PC-9 (cell line): ENCODE results near the gene GALNT16. TPM values are rescaled to one million over a fixed set of nuclear protein-coding genes. Genes with fewer than 3 reads are reported as not detected.
"Not testable (repeated sequence)": the region's sequence is repeated elsewhere in the genome, so short reads cannot be mapped to it uniquely, and the experiment has no call there.

Experiments used
- BruUV-seq: library from RNA; stranded (reverse); fragments of 400-500 nt; replicated peaks from 2 replicates; lab custom pipeline; 2021; lab: Mats Ljungman, UMichigan
- CTCF ChIA-PET: fragments of 300-600 bp; sonication (Branson Sonifier 250); formaldehyde crosslinking; loops from one replicate; lab custom pipeline; 2022; ENCODE audit warnings: antibody characterized with exemption; lab: Charles Lee
- POLR2A ChIA-PET: fragments of 300-600 bp; sonication (Branson Sonifier 250); formaldehyde crosslinking; loops from one replicate; lab custom pipeline; 2022; ENCODE audit warnings: antibody characterized with exemption; ENCODE audit not compliant: unreplicated experiment; lab: Charles Lee
- DNase-seq, 2 experiments: peaks; one replicate each; pipeline versions ENCODE4 v3.0.0 to v3.0.0-alpha.2; 2015 to 2022; ENCODE audit warnings: mixed read lengths in 1 of 2
- H2AFZ ChIP-seq: fragments of 200-600 bp; sonication (generic); 2 replicates; pipeline ENCODE4 v1.8.1; 2017; ENCODE audit warnings: antibody characterized with exemption
- H3F3A ChIP-seq: fragments of 200-600 bp; sonication (generic); 2 replicates; pipeline ENCODE4 v1.8.1; 2017; ENCODE audit warnings: antibody characterized with exemption, mild to moderate bottlenecking, low read depth; ENCODE audit not compliant: insufficient read depth
- H3K27ac ChIP-seq: fragments of 200-600 bp; sonication (generic); 2 replicates; pipeline ENCODE4 v1.6.1; 2016; ENCODE audit warnings: mixed run types
- H3K27me3 ChIP-seq: fragments of 200-600 bp; sonication (generic); 2 replicates; pipeline ENCODE4 v1.6.1; 2016; ENCODE audit warnings: low read depth, mixed run types; ENCODE audit not compliant: insufficient read depth
- H3K36me3 ChIP-seq: fragments of 200-600 bp; sonication (generic); 2 replicates; pipeline ENCODE4 v1.6.1; 2016; ENCODE audit warnings: low read depth, mixed run types
- H3K4me1 ChIP-seq: fragments of 200-600 bp; sonication (generic); replicated peaks from 2 replicates; pipeline ENCODE4 v1.6.1; 2016; ENCODE audit warnings: mixed run types; ENCODE audit not compliant: insufficient read depth
- H3K4me2 ChIP-seq: fragments of 200-600 bp; sonication (generic); 2 replicates; pipeline ENCODE4 v1.6.1; 2017; ENCODE audit warnings: mixed run types
- H3K4me3 ChIP-seq: fragments of 200-600 bp; sonication (generic); 2 replicates; pipeline ENCODE4 v1.6.1; 2016; ENCODE audit warnings: mixed run types
- H3K79me2 ChIP-seq: fragments of 200-600 bp; sonication (generic); 2 replicates; pipeline ENCODE4 v1.6.1; 2017; ENCODE audit warnings: low read depth, mixed run types
- H3K9me2 ChIP-seq: fragments of 200-600 bp; sonication (generic); 2 replicates; pipeline ENCODE4 v1.8.1; 2017; ENCODE audit warnings: mild to moderate bottlenecking; ENCODE audit not compliant: insufficient read depth
- H3K9me3 ChIP-seq: fragments of 200-600 bp; sonication (generic); 2 replicates; pipeline ENCODE4 v1.8.1; 2016; ENCODE audit warnings: low read depth; ENCODE audit not compliant: insufficient read depth
- H4K20me1 ChIP-seq: fragments of 200-600 bp; sonication (generic); 2 replicates; pipeline ENCODE4 v1.8.1; 2017; ENCODE audit not compliant: insufficient read depth
- EZH2 ChIP-seq: fragments of 200-600 bp; sonication (generic); IDR thresholded peaks from 2 replicates; pipeline ENCODE4 v1.8.0; 2017; ENCODE audit warnings: antibody characterized with exemption, low read depth
- intact Hi-C: fragments of 100-400 bp; cut with micrococcal nuclease; formaldehyde crosslinking; loops from one replicate; pipeline ENCODE4 v1.10.0; 2022; ENCODE audit not compliant: unreplicated experiment
- total RNA-seq: library from RNA; stranded (reverse); gene quantifications from 2 replicates; pipeline ENCODE4 v1.2.3, GENCODE V29; 2021
- TF ChIP-seq, protein P1 (sequence below): fragments of 200-600 bp; sonication (generic); conservative IDR thresholded peaks from 2 replicates; pipeline ENCODE4 v1.6.1; 2017; ENCODE audit warnings: mixed run types, antibody characterized with exemption, mild to moderate bottlenecking, moderate library complexity

The GALNT16 gene
- total RNA-seq, 1 experiment from 2014 or later = 22.8 TPM

DNA sequence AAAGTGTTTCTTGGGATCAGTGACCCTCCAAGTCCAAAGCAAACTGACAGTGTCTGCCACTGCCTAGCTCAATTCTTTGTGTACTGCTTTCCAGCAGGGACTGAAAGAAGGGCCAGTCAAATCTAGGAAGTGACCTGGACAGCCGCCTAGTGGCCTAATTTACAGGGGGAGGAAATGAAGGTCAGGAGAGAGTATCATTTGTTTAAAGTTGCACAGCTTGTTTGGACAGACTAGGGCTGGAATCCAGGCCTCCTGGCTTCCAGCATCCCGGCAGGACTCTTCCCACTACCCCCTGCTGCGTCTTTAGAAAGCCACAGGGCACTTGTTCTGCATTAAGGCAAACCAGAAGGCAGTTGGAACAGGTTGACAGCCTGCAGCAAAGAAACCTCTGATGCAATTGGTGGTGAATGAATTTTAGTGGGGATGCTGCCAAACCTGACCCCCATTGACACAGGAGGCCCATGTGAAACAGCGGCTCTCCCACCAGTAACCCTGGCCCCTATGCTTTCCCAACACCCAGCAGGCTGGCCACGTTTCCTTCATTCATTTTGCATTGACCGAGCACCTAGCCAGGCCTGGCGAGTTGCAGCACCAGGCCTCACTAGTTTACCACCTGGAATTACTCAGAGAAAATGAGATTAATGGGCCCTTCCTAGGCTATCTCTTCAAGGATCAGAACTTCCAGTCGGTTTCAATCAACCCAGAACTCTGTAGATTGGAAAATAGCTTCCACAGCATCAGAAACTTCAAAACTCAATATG, 28.2 kb downstream of the GALNT16 start:
- BruUV-seq = no TSS peak

DNA sequence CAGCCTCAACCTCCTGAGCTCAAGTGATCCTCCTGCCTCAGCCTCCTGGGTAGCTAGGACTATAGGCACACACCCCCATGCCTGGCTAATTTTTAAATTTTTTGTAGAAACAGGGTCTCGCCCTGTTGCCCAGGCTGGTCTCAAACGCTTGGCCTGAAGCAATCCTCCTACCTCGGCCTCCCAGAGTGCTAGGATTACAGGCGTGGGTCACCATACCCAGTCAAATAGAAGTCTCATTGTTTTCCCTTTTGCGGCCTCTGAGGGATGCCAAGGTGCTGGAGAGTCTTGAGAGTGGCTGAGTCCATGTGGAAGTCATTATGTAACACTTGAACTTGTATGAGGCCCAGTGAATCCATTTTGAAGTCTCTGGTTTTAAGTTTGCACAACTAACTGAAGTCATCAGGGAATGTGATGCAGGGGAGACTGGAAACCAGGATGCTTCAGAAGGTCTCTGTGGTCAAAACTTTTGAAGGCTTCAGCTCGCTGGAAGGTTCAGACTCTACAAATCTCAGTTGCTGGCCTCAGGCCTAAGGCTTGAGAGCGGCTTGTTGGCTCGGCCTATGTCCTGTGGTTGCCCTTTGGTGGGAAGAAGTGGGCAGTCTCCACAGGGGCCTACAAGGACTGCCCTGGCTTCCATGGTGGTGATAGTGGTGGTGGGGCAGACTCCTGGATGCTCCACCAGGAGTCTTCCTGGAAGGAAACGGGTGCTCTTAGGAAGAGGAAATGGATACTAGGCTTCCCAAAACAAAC, 29.2 kb downstream of the GALNT16 start:
- Histone ChIP-seq H4K20me1 (no peaks in the 10 kb centered on the region), H3K27me3 (0 out of 2 replicates have a peak, but pooled peaks cover 10% of the 10 kb centered on the region), H3K9me3 (no peaks in the 10 kb centered on the region), H3K27ac (no peak overlapping the region), H3F3A (no peaks in the 10 kb centered on the region), H3K36me3 (no peaks in the 10 kb centered on the region), H3K79me2 (no peaks in the 10 kb centered on the region), H3K4me3 (no peak overlapping the region), H2AFZ (no peak overlapping the region), H3K9me2 (no peaks in the 10 kb centered on the region), H3K4me2 (no peak overlapping the region), H3K4me1 (no peaks in the 10 kb centered on the region)
- POLR2A ChIA-PET = interaction anchor here (0.6 kb wide), 1 partner anchor 27 kb away, joined by 3 read pairs; no protein-coding TSS in a partner anchor
- no TSS peak for BruUV-seq
- peak in 1 of 2 experiments; percentile 25 for DNase-seq
- CTCF ChIA-PET = no interaction called here
- TF ChIP-seq, protein P1, sequence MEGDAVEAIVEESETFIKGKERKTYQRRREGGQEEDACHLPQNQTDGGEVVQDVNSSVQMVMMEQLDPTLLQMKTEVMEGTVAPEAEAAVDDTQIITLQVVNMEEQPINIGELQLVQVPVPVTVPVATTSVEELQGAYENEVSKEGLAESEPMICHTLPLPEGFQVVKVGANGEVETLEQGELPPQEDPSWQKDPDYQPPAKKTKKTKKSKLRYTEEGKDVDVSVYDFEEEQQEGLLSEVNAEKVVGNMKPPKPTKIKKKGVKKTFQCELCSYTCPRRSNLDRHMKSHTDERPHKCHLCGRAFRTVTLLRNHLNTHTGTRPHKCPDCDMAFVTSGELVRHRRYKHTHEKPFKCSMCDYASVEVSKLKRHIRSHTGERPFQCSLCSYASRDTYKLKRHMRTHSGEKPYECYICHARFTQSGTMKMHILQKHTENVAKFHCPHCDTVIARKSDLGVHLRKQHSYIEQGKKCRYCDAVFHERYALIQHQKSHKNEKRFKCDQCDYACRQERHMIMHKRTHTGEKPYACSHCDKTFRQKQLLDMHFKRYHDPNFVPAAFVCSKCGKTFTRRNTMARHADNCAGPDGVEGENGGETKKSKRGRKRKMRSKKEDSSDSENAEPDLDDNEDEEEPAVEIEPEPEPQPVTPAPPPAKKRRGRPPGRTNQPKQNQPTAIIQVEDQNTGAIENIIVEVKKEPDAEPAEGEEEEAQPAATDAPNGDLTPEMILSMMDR = no peak
- no peak for TF ChIP-seq EZH2
- intact Hi-C loops = no loop called here

More for the DNA sequence above, 28.2 kb downstream of the GALNT16 start:
- no peaks in the 10 kb centered on the region for H4K20me1 ChIP-seq
- no peaks in the 10 kb centered on the region for H3K79me2 ChIP-seq
- H3F3A ChIP-seq = no peaks in the 10 kb centered on the region
- 0 out of 2 replicates have a peak, but pooled peaks cover 12% of the 10 kb centered on the region for H3K27me3 ChIP-seq
- DNase-seq = peak in 1 of 2 experiments; percentile 34
- ChIA-PET CTCF (no interaction called here), POLR2A (interaction anchor here (0.6 kb wide), 1 partner anchor 26 kb away, joined by 3 read pairs; no protein-coding TSS in a partner anchor)
- no peaks in the 10 kb centered on the region for H3K4me1 ChIP-seq
- no peak overlapping the region for H3K4me2 ChIP-seq
- H3K36me3 ChIP-seq = no peaks in the 10 kb centered on the region
- no peak for TF ChIP-seq EZH2
- TF ChIP-seq, protein P1 = peak; percentile 56
- no peak overlapping the region for H2AFZ ChIP-seq
- no peak overlapping the region for H3K4me3 ChIP-seq
- H3K9me2 ChIP-seq = no peaks in the 10 kb centered on the region
- intact Hi-C loops = no loop called here
- H3K27ac ChIP-seq = no peak overlapping the region
- no peaks in the 10 kb centered on the region for H3K9me3 ChIP-seq

DNA sequence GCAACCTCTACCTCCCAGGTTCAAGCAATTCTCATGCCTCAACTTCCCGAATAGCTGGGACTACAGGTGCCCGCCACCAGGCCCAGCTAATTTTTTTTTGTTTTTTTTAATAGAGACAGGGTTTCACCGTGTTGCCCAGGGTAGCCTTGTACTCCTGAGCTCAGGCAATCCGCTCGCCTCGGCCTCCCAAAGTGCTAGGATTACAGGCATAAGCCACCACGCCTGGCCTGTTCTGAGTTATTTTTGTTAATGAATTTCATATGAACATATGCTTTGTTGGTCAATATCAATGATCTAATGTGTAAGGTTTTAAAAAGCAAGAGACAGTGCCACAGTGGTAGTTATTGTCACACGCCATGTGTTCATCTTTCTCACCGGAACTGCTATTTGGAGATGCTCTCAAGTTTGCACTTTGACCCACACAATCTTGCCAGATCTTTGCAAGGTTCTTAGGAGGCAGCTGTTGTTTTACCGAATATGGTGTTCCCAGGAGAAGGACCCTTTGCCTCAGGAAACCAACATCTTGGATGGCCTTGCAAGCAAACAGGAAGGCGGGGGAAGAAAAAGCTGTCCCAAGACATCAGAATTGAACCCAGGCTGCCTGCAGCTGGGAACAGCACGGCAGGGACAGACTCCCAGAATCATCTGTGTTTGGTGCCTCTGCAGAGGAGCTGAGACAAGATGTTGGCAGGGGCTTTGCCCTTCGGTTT, 30.0 kb downstream of the GALNT16 start:
- ChIA-PET CTCF (no interaction called here), POLR2A (no interaction called here)
- Histone ChIP-seq H3K36me3 (no peaks in the 10 kb centered on the region), H3K4me1 (no peaks in the 10 kb centered on the region), H3K79me2 (no peaks in the 10 kb centered on the region), H3K27ac (no peak overlapping the region), H3K4me2 (no peak overlapping the region), H3K4me3 (no peak overlapping the region), H3F3A (no peaks in the 10 kb centered on the region), H3K27me3 (0 out of 2 replicates have a peak, but pooled peaks cover 9% of the 10 kb centered on the region), H2AFZ (no peak overlapping the region), H3K9me3 (no peaks in the 10 kb centered on the region), H3K9me2 (no peaks in the 10 kb centered on the region), H4K20me1 (no peaks in the 10 kb centered on the region)
- TF ChIP-seq EZH2 = no peak
- TF ChIP-seq, protein P1 = no peak
- BruUV-seq = no TSS peak
- DNase-seq = no peak
- intact Hi-C loops = no loop called here

DNA sequence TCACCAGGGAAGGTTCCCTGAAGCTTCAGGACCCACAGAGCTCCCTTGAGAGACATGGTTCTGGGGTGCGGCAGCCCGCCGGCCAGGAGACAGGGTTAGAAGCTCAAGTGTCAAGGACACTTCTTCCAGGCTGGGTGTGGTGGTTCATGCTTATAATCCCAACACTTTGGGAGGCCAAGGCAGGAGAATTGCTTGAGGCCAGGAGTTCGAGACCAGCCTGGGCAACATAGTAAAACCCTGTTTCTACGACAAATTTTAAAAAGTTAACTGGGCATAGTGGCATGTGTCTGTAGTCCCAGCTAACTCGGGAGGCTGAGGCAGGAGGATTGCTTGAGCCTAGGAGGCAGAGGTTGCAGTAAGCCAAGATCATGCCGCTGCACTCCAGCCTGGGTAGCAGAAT, 30.9 kb downstream of the GALNT16 start:
- H3K27ac ChIP-seq, H4K20me1 ChIP-seq, DNase-seq, H3K9me2 ChIP-seq, H3K9me3 ChIP-seq, BruUV-seq, H3K4me2 ChIP-seq, H3K36me3 ChIP-seq, POLR2A ChIA-PET, H3K4me3 ChIP-seq, H2AFZ ChIP-seq, intact Hi-C loops, H3K27me3 ChIP-seq, H3F3A ChIP-seq, H3K4me1 ChIP-seq, H3K79me2 ChIP-seq, CTCF ChIA-PET: not testable (repeated sequence)
